GM19438 (cell line): Measurements from ENCODE around the gene VIPR1.
A peak's percentile ranks its signal among the peaks of the same experiment; 100 is the strongest.

Experiments used
- ATAC-seq: cut with Tn5 transposase; IDR thresholded peaks from one replicate; pipeline ENCODE4 v1.9.1; 2021; ENCODE audit warnings: low read depth; ENCODE audit not compliant: unreplicated experiment

VIPR1 gene, protein sequence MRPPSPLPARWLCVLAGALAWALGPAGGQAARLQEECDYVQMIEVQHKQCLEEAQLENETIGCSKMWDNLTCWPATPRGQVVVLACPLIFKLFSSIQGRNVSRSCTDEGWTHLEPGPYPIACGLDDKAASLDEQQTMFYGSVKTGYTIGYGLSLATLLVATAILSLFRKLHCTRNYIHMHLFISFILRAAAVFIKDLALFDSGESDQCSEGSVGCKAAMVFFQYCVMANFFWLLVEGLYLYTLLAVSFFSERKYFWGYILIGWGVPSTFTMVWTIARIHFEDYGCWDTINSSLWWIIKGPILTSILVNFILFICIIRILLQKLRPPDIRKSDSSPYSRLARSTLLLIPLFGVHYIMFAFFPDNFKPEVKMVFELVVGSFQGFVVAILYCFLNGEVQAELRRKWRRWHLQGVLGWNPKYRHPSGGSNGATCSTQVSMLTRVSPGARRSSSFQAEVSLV

DNA sequence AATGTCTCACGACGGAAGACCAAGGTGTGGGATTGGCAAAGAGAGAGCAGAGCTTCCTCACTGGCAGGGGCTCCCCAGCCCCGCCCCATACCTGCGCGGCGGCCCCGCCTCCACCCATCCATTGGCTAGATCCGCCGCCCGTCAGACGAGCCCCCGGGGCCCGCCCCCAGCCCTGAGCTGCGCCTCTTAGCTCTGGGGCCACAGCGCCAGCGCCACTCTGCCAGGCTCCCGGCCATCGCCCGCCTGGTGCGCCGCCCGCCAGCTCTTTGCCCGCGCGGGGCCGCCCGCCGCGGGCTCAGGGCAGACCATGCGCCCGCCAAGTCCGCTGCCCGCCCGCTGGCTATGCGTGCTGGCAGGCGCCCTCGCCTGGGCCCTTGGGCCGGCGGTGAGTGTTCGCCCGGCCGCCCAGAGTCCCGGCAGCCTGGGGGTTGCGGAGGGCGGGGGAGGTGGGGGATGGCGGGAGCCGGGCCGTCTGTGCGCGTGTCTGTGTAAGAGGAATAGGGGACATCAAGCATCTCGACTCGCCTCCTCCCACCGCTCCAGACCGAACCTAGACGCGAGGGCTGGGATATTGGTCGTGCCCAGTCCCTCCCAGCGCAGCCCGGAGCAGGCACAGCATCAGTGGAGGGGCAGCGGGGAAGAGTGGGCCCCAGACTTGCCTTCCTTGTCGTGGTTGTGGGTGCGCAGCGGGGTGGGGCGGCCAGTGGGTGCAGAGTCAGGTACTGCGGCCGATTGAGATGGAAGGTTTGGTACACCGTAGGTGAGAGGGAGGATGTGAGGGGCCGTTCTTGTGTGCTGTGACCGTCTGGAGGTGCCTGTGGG, at the start of gene VIPR1:
VIPR1 (plus strand) TSS at position 215 of the 822 bp plus-strand sequence; CDS start at position 308, 93 bp downstream.
- ATAC-seq, result peak; percentile 89

DNA sequence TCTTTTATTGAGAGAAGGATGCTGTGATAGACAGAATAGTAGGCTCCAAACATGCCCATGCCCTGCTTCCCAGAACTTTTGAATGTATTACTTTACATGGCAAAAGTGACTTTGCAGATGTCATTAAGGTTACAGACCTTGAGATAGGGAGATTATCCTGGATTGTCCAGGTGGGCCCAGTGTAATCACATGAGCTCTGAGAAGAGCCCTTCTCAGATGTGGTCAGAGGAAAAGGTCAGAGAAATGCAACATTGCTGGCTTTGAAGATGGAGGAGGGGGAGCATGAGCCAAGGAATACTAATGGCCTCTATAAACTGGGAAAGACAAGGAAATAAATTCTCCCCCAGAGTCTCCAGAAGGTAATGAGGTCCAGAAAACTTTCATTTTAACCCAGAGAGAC, 46.2 kb upstream of the VIPR1 start:
- no peak for ATAC-seq

DNA sequence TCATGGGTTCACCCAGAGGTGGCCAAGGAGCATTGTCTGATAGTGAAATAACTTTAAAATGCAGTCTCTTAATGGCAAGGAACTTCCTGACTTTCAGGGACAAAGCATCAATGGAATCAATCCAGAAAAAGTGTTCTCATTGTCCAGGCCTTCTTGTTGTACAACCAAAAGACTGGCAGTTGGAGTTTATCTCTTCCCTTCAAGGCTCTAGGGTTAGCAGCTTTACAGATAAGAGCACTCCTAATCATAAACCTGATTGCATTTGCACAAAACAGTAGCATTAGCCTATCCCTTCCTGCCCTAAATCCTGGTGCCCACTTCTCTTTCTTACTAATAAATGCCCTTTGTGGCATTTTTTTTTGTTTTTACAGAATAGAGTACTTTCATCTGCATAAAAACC, 43.3 kb upstream of the VIPR1 start:
- no peak for ATAC-seq

DNA sequence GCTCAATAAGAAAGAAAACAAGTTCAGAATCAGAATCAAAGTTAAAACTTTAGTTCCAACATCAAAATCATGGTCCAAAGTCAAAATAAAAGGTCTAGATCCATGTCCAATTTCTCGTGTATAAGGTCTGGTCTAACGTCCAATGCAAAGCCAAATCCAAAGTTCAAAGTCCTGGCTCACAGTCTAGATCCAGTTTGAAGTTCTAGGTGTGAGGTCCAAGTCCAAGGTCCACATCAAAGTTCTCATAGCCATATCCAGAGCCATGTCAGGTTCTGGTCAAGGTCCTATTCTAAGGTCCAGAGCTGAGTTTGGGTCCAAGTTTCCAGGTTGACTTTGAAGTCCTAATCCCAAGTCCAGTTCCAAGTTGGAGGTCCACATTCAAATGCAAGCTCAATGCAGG, 40.7 kb upstream of the VIPR1 start:
- ATAC-seq, result no peak

DNA sequence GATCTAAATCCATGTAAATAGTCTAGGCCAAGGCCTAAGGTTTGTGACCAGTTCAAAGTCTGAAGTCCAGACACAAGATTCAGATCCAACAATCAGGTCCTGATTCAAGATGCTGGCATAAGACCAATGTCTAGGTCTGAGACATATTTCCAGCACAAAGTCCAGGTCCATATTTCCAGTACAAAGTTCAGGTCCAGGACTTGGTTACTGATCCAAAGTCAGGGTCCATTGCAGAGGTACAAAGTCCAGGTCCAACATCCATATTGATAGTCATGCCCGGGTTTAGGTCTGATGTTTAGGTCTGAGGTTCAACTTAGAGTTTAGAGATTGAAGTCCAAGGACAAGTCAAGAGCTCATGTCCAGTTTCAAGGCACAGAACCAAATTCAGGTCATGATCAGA, 39.4 kb upstream of the VIPR1 start:
- ATAC-seq, result no peak

DNA sequence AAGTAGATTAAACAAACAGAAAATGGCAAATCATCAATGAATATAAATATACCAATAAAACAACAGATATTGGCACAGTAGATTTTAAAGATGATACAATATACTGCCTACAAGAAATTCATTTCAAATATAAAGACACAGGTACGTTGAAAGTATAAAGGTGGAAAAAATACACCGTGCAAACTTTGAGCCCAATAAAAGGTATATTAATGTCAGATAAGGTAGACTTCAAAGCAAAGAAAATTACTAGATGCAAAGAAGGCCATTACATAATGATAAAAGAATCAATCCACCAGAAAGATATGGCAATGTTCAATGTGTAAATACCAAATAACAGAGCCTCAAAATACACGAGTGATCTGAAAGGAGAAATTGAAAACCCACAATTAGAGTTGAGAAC, 34.3 kb upstream of the VIPR1 start:
- no peak for ATAC-seq

DNA sequence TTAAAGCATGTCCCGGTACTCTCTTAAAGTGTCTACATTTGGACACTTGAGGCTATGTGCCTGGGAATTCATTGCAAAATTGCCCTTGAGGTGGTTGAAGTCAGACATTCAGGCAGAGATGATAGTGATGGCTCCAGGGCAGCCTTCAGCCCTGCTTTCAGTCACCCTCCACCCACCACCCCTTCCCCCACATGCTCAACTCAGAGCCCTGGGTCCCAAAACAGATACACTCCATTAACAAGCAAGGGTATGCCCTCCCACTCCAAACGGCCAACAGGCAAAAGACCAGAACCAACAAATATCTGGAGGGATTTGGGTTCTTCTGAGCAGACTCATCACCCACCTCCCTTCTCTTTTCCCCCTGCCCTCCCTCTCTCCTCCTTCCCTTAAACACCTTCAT, 29.9 kb upstream of the VIPR1 start:
- no peak for ATAC-seq

DNA sequence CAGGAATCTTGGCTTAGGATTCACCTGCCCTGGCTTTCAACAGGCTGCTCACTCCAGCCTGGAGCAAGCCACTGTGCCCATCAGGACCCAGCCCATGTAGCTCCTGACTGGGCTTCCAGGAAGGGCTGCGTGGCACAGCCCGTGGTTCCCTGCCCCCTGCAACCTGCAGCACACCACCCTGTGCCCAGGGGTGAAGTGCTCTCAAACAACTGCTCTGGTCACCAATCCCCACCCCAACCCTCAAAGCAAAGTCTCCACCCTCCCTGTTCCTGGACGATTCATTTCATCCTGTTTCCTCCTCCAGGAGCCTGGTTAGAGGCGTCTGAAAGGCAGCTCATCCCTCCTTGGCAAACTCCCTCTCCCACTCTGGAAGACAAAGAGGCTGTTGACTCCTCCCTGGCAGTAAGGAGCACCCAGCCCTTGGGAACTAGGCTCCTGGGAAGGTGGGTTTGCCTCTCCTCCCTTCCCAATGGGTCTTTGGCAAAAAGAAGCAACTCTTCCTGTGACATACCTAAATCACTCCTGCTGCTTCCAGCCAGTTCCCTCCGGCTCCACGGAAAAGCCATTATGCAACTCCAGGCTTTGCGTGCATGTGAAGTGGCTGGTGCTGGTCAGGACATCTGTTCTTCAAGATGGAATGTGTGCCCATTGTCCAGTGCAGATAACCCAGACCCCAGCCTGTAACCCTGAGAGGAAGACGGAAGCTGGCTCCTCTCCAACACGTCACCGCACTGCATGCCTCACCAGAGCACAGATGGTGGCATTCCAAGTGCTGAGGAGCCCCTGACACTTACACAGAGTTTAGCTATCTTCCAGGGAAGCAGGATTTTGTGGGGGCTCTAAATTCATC, 29.1 kb upstream of the VIPR1 start:
- no peak for ATAC-seq

DNA sequence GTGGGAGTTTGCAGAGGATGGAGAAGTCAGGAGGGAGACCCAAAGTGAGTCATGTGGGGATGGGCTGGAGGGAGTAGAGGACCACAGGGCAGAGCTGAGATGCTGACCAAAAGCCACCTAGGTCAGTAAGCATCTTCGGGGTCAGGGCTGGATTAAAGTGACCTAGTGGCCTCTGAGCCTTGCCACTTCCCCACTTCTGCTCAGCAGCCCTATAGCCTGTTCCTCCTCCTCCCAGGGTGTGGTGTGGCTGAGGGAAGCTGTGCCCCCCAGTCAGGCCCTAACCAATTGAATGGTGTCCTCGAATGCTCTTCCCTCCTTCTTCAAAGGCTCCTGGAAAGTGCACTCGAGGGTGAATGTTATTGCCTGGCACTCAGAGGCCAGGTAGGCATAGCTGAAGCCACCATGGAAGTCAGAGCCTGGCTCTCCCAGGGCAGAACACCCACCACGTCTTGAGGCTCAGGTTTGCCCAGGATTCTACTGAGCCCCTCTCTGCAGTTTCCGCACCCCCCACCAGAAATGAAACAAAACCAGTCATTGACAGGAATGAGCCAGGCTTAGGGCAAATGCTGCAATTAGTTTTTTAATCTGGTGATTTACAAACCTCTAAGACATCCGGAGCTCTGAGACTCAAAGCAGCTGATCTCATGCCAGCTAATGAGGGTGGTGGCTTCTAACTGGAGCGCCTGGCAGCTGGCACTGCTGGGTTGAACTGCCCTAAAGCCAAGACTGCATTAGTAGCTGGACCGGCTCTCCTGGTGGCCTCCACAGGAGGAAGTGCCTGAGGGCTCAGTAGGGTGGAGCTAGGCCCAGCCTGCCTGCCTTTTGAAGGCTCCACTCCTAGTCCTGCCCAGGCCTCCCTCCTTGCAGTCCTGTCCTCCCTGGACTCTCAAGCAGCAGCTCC, 26.0 kb upstream of the VIPR1 start:
- ATAC-seq, result no peak

DNA sequence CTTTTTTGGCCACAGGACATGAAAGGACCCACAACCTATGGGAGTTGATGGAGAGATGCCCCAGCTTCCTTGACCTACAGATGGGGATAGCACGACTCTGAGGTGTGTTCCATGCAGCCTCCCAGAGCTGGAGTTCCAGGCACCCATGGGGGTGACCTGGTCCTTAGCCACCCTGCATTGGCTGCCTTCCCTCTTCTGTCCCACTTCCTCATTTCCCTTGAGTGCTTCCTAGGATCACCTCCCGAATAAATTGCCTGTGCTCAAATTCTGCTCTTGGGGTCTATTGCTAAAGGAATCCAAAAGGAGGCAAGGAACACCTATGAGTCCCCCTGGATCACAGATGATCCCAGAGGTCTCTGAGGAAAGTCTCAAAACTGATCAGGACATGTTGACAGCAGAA, 24.7 kb upstream of the VIPR1 start:
- ATAC-seq, result no peak

DNA sequence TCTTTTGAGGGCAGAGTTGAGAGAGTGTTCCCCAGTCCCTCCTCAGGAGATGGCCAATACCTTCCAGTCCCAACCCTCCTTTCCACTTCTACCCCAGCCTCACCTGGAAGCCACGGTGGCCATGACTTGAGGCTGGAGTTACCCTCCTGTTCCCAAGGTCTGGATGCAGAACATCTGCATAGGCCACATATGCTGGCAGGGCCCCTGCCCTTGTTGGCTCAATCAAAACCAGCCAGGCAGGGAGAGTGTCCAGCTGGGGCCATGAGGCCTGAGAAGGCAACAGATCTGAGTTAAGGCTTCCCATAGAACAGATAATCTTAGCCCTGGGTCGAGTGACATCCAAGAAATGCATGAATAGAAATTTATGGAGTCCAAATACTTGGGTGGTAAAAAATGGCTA, 23.6 kb upstream of the VIPR1 start:
- ATAC-seq, result no peak

DNA sequence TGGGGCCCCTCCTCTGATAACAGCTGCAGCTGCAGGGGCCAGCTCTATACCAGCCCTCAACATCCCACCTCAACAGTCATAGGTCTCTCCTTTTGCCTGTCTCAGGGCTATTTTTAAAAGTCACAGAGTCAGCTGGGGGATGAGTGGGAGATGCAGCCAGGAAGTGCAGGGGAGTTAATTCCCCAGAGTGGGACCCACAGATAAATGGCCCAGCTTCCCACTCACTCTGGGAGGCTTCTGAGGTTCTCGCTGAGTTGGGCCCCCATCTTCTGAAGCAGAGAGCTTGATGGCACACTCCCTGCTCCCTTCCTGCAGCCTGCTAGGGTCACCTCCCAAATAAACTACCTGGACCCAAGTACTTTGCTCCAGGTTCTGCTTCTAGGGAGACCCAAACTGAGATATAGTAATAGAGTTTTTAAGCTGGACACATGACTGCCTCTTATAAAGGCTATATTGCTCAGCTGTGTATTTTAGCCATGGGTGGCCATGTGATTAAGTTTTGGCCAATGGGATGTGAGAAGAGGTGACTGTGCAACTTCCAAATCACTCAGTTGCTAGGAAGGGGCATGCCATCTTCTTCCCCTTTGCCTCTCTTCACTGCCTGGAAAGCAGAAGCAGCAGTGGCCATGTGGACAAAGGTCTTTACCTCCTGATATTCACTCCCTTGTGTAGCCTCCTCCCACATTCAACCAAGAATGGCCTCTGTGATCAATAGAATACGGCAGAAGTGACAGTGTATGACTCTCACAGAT, 15.5 kb upstream of the VIPR1 start:
- no peak for ATAC-seq

DNA sequence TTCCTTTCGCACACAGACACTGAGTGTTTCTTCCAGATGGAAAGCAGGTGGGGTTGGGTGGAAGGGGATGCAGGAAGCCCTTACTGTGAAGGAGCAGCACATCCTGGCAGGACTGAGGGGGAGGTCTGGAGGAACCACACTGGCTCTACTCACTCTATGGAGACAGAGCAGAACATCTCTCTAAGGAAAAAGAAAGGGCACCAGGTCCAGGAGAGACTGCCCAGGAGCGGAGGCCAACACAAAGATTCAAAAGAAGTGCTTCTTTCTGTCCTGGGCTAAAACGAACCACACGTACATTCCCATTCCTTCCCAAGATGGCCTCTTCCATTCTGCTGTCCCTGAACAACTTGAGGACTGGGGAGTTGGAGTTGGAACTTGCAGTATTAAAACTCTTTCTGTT, 13.8 kb upstream of the VIPR1 start:
- no peak for ATAC-seq

DNA sequence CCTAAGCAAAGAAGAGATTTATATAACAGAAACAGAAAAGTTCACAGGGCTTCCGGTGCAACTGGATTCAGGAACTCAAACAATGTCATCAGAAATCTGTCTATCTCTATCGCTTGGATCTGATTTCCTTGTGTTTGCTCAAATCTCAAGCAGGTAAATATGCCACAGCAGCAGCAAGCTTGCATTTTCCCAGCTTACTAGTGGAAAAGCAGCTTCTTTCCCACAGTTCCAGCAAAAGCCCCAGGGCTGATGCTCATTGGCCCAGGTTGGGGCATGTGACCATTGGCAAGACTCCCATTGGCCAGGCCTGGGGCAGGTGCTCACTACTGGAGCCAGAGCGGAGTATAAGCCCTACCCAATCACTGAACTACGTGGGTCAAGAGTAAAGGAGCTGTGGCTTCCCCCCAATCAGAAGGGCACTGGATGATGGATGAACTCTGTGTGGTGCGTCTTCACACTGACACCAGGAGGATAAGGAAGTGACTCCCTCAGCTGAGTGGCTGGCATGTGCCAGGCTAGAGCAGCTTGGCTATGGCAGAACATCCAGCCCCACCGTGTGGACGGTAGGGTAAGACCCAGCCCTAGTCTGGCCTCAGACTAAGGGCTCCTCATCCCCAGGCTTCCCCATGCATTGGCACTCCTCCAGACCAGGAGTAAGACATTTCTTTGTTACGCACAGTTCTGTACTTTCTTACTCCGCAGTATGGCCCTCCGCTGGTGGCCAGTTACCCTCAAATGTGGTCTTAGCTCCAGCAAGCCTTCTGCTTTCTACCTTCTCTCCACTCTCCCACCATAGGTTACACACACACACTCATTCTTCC, 13.1 kb upstream of the VIPR1 start:
- no peak for ATAC-seq

DNA sequence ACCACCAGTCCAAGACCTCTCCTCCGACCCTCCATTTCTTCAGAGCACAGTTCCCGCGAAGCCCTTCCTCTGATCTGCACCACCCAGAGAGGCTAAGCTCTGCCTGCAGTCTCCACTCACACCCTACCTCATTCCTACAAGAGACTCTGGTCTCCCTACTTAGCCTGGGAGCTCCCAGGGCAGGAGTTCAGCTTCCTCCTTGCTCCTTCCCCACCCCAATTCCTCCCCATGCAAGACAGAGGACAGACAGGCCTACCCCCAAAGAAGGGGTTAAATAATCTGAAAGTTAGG, 12.6 kb upstream of the VIPR1 start:
- ATAC-seq, result peak; percentile 14

DNA sequence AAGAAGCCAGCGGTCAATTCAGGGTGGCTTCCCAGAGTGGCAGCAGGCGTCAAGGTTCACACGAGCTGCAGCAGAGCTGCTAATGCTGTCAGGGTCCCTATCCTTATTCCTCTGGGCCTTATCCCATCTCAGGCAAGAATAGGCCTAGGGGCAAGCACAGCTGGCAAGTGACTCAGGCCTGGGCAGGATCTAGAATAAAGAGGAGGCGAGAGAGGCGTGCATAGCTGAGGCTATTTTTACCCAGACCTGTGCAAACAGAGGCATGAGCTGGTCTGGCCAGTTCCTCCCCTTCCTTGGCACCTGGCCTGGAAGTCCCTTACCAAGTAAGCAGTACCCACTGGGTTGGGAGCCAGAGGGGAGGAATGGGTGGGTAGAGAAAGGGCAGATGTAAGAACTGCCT, 12.2 kb upstream of the VIPR1 start:
- ATAC-seq, result peak; percentile 98

DNA sequence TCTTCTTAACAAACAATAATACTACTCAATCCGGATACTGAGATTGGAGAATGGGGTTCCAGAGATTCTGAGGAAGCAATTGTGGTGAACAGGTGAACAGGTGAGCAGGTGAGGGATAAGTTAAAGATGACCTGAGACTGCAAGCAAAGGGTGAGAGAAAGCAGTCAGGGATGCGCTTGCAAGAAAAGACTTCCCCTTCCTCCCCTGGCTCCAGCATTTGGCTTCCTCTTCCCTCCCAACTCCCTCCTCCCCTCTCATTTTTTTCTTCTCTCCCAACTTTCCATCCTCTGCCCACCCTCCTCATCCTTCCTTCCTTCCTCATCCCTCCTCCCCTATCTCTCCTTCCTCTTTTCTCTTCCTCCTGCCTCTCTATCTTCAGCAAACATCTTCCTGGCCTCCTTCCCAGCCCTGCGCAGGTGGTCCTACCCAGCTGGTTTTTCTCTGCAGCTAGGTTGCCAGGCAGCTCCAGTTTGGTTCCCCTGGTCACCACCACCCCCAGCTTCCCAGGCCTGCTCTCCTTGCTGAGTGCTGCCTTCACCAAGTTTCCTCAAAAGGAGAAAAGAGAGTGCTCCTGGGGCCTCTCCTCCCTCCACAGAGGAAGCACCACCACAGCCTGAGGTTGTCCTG, 10.4 kb upstream of the VIPR1 start:
- ATAC-seq, result no peak

DNA sequence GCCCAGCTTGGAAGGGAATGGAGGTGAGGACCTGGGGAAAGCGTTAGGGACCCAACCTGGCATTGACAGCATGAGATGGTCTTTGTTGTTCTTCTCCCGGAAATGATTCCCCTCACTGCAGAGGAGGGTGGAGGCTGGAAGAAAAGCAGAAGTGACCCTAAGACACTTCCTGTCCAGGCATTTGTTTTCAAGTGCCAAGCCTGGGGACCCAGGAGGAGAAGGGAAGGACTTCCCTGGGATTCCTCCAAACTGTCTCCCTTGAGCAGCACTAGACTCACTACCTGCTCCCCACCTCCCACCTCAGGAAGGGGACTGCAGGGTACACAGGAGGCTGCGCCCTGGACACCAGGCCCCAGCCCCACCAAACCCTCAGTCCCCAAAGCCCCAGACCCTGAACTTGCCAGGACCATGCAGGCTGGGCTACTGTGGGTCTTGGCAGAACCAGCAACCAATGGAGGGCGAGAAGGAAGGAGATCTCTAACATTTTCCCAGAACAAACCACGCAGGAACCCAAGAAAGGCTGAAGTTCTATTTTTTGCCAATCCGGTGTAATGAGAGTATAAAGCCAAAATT, 9.8 kb upstream of the VIPR1 start:
- no peak for ATAC-seq
